ENCODE measurements around the gene TRPC4. TPM values are rescaled to one million over a fixed set of nuclear protein-coding genes. Genes with fewer than 3 reads are reported as not detected.

The TRPC4 gene
- total RNA-seq, 1 donor from 2014 or later, result not detected

DNA sequence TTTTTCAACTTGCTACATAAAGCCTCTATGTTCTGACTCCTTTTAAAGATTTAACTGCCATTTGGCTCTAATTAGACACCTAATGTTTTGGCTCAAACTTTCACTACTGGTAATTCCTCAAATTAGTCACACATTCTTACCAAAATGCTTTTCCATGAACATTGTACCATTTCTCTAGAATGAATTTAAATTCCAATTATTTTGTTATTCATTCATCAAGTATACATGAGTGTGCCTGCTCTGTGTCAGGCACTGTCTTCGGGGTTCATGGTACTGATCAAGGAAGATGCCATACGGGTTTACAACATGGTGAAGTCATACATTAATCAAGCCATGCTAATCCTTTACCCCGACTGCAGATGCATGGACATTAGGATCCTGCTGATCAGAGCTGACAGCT is 201.9 kb downstream of the TRPC4 start:
- Mint-ChIP-seq H3K36me3 (ENCODE audit: unreplicated experiment) (no peaks in the 10 kb centered on the region), H3K4me1 (ENCODE audit: low read depth, unreplicated experiment) (peaks cover 4% of the 10 kb centered on the region), H3K27me3 (ENCODE audit: unreplicated experiment) (no peaks in the 10 kb centered on the region), H3K4me3 (ENCODE audit: unreplicated experiment) (no peak overlapping the region), H3K9me3 (ENCODE audit: unreplicated experiment) (no peaks in the 10 kb centered on the region), H3K27ac (ENCODE audit: unreplicated experiment) (no peak overlapping the region)
- TF ChIP-seq, protein P1, sequence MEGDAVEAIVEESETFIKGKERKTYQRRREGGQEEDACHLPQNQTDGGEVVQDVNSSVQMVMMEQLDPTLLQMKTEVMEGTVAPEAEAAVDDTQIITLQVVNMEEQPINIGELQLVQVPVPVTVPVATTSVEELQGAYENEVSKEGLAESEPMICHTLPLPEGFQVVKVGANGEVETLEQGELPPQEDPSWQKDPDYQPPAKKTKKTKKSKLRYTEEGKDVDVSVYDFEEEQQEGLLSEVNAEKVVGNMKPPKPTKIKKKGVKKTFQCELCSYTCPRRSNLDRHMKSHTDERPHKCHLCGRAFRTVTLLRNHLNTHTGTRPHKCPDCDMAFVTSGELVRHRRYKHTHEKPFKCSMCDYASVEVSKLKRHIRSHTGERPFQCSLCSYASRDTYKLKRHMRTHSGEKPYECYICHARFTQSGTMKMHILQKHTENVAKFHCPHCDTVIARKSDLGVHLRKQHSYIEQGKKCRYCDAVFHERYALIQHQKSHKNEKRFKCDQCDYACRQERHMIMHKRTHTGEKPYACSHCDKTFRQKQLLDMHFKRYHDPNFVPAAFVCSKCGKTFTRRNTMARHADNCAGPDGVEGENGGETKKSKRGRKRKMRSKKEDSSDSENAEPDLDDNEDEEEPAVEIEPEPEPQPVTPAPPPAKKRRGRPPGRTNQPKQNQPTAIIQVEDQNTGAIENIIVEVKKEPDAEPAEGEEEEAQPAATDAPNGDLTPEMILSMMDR (IDR thresholded peaks at IDR 0.05; ENCODE audit: partially characterized antibody, unreplicated experiment), result no peak
- no peak for DNase-seq

DNA sequence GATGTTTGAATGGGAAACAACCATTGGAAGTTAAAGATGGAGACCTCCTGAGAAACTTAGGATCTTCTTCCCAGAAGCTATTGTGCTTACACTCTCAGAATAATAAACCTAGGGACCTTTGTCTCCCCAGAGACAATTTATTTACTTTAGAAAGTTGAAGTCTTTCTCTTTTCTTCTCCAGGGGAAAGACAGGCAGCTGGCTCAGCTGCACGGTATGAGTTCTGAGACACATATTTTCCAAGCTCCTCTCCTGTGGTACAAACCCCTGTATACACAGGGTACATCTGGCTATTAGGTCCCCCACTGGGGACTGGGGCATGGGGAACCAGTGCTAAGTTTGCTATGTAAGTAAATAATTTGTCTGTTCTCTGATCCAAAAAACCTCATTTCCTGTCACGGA is 203.5 kb downstream of the TRPC4 start:
- Mint-ChIP-seq H3K4me3 (ENCODE audit: unreplicated experiment) (no peak overlapping the region), H3K27me3 (ENCODE audit: unreplicated experiment) (no peaks in the 10 kb centered on the region), H3K27ac (ENCODE audit: unreplicated experiment) (no peak overlapping the region), H3K36me3 (ENCODE audit: unreplicated experiment) (no peaks in the 10 kb centered on the region), H3K4me1 (ENCODE audit: low read depth, unreplicated experiment) (peaks cover 4% of the 10 kb centered on the region), H3K9me3 (ENCODE audit: unreplicated experiment) (no peaks in the 10 kb centered on the region)
- TF ChIP-seq, protein P1 (IDR thresholded peaks at IDR 0.05; ENCODE audit: partially characterized antibody, unreplicated experiment), result no peak
- no peak for DNase-seq

DNA sequence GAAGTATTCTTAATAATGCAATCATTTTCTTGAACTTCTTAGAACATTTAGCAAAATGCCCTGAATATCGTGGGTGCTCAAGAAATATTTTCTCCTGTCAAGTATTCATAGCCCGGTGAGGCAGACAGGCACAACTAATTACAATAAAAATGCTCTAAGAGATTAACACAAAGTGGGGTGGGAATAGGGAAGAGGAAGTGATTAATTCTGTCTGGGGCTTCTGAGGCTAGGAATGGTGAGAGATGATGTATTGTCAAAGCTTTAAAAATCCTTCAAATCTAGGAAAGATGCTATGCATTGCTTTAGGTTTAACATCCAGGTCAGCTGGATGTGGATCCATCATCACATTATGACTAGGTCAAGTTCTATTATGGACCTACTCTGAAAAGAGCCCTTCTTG is 204.2 kb downstream of the TRPC4 start:
- peaks cover 4% of the 10 kb centered on the region for H3K4me1 Mint-ChIP-seq (ENCODE audit: low read depth, unreplicated experiment)
- H3K9me3 Mint-ChIP-seq (ENCODE audit: unreplicated experiment), result no peaks in the 10 kb centered on the region
- no peaks in the 10 kb centered on the region for H3K36me3 Mint-ChIP-seq (ENCODE audit: unreplicated experiment)
- TF ChIP-seq, protein P1 (IDR thresholded peaks at IDR 0.05; ENCODE audit: partially characterized antibody, unreplicated experiment), result no peak
- no peak overlapping the region for H3K4me3 Mint-ChIP-seq (ENCODE audit: unreplicated experiment)
- H3K27me3 Mint-ChIP-seq (ENCODE audit: unreplicated experiment), result no peaks in the 10 kb centered on the region
- no peak overlapping the region for H3K27ac Mint-ChIP-seq (ENCODE audit: unreplicated experiment)
- no peak for DNase-seq

GRCh38 chr13:37663724-37664123 is 205.8 kb downstream of the TRPC4 start:
- TF ChIP-seq, protein P1 (IDR thresholded peaks at IDR 0.05; ENCODE audit: partially characterized antibody, unreplicated experiment), result no peak
- Mint-ChIP-seq H3K4me1 (ENCODE audit: low read depth, unreplicated experiment) (peaks cover 4% of the 10 kb centered on the region), H3K27me3 (ENCODE audit: unreplicated experiment) (no peaks in the 10 kb centered on the region), H3K36me3 (ENCODE audit: unreplicated experiment) (no peaks in the 10 kb centered on the region), H3K4me3 (ENCODE audit: unreplicated experiment) (no peak overlapping the region), H3K27ac (ENCODE audit: unreplicated experiment) (no peak overlapping the region), H3K9me3 (ENCODE audit: unreplicated experiment) (no peaks in the 10 kb centered on the region)
- DNase-seq, result no peak

GRCh38 chr13:37662624-37663023 is 206.9 kb downstream of the TRPC4 start:
- no peaks in the 10 kb centered on the region for H3K36me3 Mint-ChIP-seq (ENCODE audit: unreplicated experiment)
- no peaks in the 10 kb centered on the region for H3K9me3 Mint-ChIP-seq (ENCODE audit: unreplicated experiment)
- peaks cover 4% of the 10 kb centered on the region for H3K4me1 Mint-ChIP-seq (ENCODE audit: low read depth, unreplicated experiment)
- no peaks in the 10 kb centered on the region for H3K27me3 Mint-ChIP-seq (ENCODE audit: unreplicated experiment)
- H3K27ac Mint-ChIP-seq (ENCODE audit: unreplicated experiment), result no peak overlapping the region
- no peak for DNase-seq
- H3K4me3 Mint-ChIP-seq (ENCODE audit: unreplicated experiment), result no peak overlapping the region
- TF ChIP-seq, protein P1 (IDR thresholded peaks at IDR 0.05; ENCODE audit: partially characterized antibody, unreplicated experiment), result no peak
